NCI-H2171 (cell line): ENCODE results near the gene NTHL1.

ENCODE experiments used
- DNase-seq: peaks from one replicate; lab custom pipeline; 2025; lab: John Stamatoyannopoulos, UW

Gene NTHL1

DNA sequence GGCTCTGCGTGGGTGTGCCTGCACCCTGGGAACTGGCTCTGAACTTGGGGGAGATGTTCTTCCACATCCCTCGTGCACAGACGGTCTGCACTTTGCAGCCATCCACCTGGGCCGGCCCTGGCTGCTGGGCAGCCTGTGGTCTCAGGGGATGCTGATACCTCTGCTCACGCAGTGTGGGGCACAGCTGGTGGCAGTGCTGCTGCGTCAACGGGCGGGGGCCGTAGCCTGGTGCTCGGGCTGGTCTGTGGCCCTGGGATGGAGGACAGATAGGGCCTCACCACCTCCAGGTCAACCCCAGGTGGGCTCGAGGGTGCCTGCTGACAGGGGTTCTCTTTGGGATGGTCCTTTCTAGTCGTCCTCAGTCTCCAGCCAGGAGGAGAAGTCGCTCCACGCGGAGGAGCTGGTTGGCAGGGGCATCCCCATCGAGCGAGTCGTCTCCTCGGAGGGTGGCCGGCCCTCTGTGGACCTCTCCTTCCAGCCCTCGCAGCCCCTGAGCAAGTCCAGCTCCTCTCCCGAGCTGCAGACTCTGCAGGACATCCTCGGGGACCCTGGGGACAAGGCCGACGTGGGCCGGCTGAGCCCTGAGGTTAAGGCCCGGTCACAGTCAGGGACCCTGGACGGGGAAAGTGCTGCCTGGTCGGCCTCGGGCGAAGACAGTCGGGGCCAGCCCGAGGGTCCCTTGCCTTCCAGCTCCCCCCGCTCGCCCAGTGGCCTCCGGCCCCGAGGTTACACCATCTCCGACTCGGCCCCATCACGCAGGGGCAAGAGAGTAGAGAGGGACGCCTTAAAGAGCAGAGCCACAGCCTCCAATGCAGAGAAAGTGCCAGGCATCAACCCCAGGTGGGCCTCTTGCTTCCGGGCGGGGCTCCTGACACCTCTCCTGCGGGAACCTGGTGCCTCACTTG, 36.5 kb upstream of the NTHL1 start:
- no peak for DNase-seq

GRCh38 chr16:2083409-2083808, 35.8 kb upstream of the NTHL1 start:
- no peak for DNase-seq

DNA sequence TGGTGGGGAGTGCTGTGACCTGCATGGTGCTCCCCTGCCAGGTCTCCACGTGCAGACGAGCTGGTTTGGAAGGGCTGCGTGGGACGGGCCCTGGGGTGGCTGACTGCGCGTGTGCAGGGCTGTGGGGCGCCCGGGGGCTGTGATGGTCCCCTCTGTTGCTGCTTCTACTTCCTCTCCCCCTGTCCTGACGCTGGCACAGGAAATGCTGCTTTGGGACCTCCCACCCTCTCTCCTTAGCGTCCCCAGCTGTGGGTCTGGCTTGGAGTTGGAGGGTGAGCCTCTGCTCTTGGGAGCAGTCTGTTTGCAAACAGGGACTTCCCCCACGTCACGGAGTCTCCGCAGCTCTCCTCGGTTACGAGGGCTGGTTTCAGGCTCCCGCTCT, 35.3 kb upstream of the NTHL1 start:
- DNase-seq: no peak

GRCh38 chr16:2082171-2082982, 34.7 kb upstream of the NTHL1 start:
- DNase-seq: no peak

DNA sequence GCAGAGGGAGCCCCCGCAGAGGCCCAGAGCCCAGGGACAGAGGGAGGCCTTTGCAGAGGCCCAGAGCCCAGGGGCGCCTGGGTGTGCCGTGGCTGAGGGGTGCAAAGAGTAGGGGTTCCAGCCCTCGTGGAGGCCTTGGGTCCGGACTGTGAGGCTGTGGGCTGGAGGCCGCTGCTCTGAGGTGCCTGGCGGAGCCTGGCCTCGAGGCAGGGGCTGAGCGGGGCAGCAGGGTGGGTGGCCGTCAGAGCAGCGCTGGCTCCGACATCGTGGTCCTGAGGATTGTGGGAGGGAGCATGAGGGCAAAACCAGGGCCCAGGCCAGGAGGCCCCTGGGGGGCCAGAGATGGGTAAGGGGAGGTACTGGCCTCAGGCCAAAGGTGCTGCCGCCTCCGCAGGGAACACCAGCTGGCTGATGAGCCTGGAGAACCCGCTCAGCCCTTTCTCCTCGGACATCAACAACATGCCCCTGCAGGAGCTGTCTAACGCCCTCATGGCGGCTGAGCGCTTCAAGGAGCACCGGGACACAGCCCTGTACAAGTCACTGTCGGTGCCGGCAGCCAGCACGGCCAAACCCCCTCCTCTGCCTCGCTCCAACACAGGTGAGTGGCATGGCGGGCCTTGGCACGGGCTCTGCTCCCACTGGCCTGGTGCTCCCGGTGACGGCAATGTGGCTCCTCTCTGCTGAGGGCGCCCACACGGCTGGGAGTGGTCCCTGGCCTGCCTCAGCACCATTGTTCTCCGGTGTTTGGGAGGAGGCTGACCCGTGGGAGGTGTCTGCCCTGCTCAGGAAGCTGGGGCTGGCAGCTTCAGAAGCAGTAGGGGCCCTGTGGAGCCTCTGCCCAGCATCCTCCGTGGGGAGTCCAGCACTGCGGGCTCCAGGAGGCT, 33.8 kb upstream of the NTHL1 start:
- DNase-seq: no peak

DNA sequence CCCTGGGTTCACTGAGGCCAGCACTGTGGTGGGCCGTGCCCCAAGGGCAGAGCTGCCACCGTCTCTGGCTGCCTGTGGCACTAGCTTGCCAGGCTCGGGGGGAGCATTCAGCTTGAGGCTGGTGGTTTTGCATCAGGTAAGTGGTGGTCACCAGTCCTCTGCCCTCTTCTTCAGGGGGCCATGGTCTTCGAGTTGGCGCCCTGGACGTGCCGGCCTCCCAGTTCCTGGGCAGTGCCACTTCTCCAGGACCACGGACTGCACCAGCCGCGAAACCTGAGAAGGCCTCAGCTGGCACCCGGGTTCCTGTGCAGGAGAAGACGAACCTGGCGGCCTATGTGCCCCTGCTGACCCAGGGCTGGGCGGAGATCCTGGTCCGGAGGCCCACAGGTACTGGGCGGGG, 32.4 kb upstream of the NTHL1 start:
- DNase-seq: no peak

GRCh38 chr16:2079311-2079800, 31.7 kb upstream of the NTHL1 start:
- DNase-seq: no peak

DNA sequence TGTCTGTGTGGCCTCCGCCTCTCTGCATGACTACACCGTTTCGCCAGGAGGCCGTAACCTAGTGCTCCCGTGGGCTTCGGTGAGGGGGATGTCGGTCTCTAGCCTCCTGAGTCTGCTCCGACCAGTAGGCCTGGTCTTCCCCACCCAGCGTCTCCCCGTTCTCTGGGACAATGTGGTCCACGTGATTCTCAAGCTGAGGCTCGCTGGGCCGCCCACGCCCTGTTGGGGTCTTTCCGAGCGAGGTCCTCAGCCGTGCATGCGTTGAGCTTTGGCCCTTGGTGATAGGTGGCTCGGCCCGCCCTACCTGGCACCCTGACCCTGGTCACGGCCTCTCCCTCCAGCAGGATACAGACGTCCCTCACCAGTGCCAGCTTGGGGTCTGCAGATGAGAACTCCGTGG, 31.1 kb upstream of the NTHL1 start:
- DNase-seq: no peak

- no peak for DNase-seq
Measured at GRCh38 chr16:2078096-2078495, 30.5 kb upstream of the NTHL1 start.

GRCh38 chr16:2077696-2078095, 30.1 kb upstream of the NTHL1 start:
- no peak for DNase-seq

GRCh38 chr16:2077016-2077415, 29.4 kb upstream of the NTHL1 start:
- DNase-seq: no peak

DNA sequence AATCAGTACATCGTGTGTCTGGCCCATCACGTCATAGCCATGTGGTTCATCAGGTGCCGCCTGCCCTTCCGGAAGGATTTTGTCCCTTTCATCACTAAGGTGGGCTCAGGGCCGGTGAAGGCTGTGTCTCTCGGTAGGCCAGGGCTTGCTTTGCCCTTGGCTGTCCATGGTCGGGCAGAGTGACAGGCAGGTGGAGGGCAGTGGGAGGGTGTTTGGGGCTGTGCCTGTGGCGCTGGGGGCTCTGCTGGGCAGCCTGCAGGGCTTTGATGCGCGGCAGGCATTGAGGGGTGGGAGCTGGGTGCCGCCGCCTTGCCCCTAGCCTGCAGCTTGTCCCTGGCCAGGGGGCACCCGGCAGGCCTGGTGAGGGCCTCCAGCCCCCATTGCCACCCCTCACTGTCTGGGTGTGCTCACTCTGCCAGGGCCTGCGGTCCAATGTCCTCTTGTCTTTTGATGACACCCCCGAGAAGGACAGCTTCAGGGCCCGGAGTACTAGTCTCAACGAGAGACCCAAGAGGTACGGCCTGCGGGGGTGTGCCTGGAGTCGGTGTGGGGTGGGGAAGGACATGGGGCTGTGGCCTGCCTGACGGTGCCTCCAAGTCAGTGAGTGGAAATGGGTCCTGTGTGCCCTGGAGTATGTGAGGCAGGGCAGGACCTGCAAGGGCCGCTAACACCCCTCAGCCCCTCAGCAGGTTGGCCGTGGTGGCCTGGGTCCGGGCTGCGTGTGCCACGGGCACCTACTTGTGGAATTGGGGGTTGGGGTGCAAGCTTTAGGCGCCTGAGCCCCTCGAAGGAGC, 28.6 kb upstream of the NTHL1 start:
- no peak for DNase-seq

GRCh38 chr16:2075631-2076030, 28.0 kb upstream of the NTHL1 start:
- no peak for DNase-seq

- DNase-seq: no peak
Measured at GRCh38 chr16:2074071-2074470, 26.4 kb upstream of the NTHL1 start.

DNA sequence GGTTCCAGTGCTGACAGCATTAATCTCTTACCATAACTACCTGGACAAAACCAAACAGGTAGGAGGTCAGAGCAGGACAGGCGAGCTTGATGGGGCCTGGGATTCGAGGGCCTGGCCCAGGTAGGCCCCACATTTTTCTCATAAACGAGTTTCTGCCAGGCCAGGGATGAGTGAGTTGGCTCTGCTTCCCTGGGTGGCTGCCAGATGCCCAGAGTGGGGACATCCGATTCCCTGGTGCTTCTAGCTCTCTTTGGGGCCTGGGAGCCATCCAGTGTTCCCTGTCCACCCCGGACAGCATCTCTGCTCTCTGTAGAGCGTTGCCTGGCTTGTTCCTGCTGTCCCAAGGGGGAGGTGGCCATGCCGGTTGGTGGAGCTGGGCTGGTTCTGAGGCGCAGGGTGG, 25.3 kb upstream of the NTHL1 start:
- no peak for DNase-seq

- DNase-seq: no peak
Measured at GRCh38 chr16:2071454-2072202, 24.0 kb upstream of the NTHL1 start.

DNA sequence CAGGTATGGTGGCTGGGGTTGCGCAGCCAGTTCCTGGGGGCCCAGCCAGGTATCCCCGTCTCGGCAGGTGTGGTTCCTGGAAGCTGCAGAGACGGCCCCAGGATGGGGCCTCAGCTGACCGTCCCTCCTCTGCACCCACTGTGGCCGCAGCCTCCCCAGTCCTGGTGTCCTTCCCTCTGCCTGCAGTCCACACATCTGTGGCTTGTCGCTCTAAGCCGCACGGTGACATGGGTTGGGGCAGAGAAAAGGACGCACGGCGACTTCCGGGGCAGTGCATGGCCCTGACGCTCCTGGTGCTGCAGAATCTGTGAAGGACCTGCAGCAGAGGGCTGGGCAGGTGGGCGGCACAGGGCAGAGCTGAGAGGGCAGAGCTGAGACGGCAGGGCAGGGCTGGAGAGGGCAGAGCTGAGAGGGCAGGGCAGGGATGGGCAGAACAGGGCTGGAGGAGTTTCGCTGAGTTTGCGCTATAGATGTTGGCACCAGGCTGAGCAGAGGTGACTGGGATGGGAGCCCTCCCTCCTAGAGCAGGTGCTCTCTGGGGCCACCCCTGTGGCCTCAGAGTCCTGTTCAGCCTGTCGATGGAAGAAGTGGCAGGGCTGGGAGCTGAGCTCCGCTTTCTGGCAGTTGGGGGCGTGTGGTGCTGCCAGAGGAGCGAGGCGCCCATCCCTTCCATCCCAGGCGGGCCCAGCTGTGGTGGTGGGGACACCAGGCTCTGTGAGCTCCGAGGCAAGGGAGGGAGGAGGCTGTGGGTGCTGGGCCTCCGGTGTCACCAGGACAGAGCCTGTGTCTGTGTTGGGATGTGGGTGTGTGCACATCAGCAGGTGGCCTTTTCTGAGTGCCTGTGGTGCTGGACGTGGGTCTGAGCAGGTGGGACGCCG, 23.2 kb upstream of the NTHL1 start:
- DNase-seq: no peak

DNA sequence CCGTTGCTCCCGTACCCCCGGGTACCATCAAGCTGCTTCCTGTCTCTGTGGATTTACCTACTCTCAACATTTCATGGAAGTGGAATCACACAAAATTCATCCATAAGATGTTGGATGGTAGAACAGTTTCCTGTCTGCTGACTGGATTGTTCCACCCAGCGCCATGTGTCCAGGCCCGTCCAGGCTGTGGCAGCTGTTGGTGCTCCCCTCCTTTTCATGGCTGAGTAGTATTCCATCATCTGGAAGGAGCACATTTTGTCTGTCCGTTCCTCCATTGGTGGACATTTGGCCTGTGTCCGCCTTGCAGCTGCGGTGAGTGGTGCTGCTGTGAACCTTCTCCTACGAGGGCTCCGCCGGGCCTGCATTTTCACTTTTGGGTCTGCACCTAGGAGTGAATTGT, 18.5 kb upstream of the NTHL1 start:
- DNase-seq: no peak

DNA sequence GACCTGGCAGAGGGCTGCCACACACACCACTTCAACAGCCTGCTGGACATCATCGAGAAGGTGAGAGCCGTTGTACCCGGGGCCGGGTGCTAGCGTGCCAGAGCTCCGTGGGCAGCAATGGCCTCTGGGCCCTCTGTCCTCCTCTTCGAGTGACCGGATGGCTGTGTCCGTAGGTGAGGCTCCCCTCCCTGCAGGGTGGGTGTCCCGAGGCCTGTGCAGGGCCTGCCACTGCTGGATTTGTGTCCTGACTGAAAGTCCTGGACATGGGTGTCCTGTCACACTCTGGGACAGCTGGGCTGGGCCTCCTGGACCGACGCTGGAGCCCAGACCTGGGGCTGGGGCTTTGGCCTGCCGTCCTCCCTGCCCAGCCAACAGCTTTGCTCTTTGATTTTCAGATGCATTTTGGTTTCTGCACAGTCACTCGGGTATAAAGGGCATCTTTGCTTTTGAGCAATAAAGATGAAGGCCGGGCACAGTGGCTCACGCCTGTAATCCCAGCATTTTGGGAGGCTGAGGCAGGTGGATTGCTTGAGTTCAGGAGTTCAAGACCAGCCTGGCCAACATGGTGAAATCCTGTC, 16.8 kb upstream of the NTHL1 start:
- no peak for DNase-seq
